ENCODE measurements around the gene SLC43A2. TPM values are rescaled to one million over a fixed set of nuclear protein-coding genes. Genes with fewer than 3 reads are reported as not detected.

SLC43A2 gene
- total RNA-seq, 2 donors from 2014 or later, result 5.1 to 7.4 TPM

DNA sequence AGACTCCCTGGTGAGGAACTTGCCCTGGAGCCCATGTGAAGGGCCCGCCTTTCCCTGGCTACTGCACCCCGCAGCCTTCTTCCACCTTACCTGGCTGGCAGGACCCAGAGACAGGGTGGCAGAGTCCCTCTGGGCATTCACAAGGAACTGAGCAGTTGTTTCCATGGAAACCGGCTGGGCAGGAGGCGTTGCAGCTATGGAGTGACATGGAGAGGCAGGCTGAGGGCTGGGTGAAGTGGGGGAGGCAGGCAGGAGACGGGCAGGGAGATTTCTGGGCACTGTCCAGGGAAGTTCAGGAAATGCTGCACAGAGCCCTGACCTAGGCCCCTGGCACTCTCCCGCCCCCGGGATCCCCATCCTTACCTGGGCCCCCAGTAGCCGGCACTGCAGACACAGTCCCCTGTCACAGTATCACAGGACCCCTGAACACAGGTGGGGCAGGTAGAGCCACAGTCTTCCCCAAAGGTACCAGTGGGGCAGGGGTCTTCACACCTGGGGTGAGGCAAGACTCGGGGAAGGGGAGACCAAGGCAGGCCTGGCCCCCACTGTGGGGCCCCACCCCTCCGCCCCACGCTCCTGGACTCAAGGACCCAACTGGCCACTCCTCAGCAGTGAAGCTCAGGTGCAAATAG lies 11.0 kb upstream of the SLC43A2 start:
- no peaks in the 10 kb centered on the region for H3K9me3 ChIP-seq (ENCODE audit: control insufficient read depth, low read length, poor library complexity, severe bottlenecking)
- peaks cover 9% of the 10 kb centered on the region for H3K4me1 Mint-ChIP-seq
- H3K36me3 Mint-ChIP-seq (ENCODE audit: low read depth), result no peaks in the 10 kb centered on the region
- no peak for DNase-seq
- H3K27ac Mint-ChIP-seq, result no peak overlapping the region
- no peak overlapping the region for H3K4me3 Mint-ChIP-seq
- no peak for ATAC-seq
- H3K27me3 Mint-ChIP-seq, result no peaks in the 10 kb centered on the region

DNA sequence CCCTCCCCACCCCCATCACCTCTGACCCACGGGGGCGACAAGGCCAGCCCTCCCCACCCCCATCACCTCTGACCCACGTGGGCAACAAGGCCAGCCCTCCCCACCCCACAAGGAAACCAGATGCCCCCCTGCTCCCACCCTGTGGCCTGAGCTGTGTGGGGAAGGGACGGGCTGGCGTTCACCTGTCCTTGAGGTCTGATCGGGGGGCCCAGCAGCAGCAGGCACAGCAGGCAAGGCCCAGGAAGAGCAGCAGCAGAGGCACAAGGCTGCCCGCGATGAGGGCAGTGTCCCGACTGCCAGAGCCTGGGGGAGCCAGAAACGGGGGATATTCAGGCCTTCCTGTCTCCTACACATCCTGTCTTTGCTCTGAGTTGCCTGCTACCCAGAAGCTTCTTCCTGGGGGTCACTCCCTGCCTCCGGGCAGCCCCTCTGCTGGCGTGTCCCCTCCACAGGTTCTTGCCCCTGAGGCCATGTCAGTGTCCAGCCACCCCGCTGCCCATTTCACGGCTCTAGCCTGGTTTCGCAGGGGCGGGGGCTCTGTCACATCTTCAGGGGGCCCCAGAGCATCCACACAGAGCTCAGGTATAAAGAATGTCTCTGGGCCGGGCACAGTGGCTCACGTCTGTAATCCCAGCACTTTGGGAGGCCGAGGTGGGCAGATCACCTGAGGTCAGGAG lies 10.1 kb upstream of the SLC43A2 start:
- H3K27me3 Mint-ChIP-seq, result no peaks in the 10 kb centered on the region
- DNase-seq, result no peak

DNA sequence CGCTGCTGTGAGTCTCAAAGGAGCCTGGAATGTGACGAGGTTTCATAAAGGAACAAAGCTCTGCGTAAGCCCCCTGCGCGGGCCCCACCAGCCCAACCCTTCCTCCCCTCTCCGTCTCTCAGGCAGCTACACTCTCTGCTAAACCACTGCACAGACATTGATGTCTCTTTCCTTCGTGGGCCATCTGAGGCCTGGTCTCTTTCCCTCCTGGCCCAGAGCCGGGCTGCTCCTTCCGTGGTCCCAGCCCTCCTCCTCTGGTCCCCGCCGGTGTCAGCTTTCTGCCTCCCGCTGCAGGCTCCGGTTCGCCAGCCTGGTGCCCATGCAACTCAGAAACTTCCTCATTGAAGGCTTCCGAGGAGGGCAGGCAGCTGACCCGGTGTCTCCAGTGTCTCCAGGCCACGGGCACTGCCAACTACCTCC lies 9.5 kb upstream of the SLC43A2 start:
- Mint-ChIP-seq H3K4me1 (peaks cover 5% of the 10 kb centered on the region), H3K36me3 (ENCODE audit: low read depth) (no peaks in the 10 kb centered on the region), H3K4me3 (no peak overlapping the region), H3K27me3 (no peaks in the 10 kb centered on the region), H3K27ac (no peak overlapping the region)
- ATAC-seq, result no peak
- DNase-seq, result no peak
- H3K9me3 ChIP-seq (ENCODE audit: control insufficient read depth, low read length, poor library complexity, severe bottlenecking), result no peaks in the 10 kb centered on the region

More for the DNA sequence above, 10.1 kb upstream of the SLC43A2 start:
- no peaks in the 10 kb centered on the region for H3K9me3 ChIP-seq (ENCODE audit: control insufficient read depth, low read length, poor library complexity, severe bottlenecking)
- H3K36me3 Mint-ChIP-seq (ENCODE audit: low read depth), result no peaks in the 10 kb centered on the region
- no peak overlapping the region for H3K4me3 Mint-ChIP-seq
- no peak for ATAC-seq
- H3K4me1 Mint-ChIP-seq, result peaks cover 5% of the 10 kb centered on the region
- no peak overlapping the region for H3K27ac Mint-ChIP-seq

DNA sequence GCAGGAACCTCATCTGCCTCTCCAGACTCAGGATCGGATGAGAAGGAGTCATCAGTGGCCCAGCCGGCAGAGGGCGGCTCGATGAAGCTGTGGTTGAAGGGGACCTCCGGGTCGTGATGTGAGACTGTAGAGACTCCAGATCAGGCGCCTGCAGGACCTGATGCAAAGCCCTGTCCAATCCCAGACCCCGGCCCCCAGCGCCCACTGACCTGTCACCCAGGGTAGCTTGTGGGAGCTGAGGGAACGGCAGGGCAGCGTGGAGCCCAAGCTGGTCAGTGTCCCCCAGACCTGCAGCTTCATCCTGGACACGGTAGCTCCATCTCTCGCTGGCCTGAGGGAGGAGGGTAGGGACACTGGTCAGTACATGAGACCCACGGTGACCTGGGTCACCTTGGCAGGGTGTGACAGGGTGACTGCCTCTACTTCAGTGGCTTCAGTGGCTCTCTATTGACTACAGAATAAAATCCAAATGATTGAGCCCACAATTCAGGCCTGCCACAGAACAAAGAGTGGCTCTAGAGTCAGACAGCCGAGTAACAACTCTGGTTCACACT lies 8.2 kb upstream of the SLC43A2 start:
- no peak overlapping the region for H3K27ac Mint-ChIP-seq
- no peaks in the 10 kb centered on the region for H3K27me3 Mint-ChIP-seq
- H3K4me3 Mint-ChIP-seq, result no peak overlapping the region
- DNase-seq, result no peak
- no peaks in the 10 kb centered on the region for H3K9me3 ChIP-seq (ENCODE audit: control insufficient read depth, low read length, poor library complexity, severe bottlenecking)
- H3K36me3 Mint-ChIP-seq (ENCODE audit: low read depth), result no peaks in the 10 kb centered on the region
- peaks cover 5% of the 10 kb centered on the region for H3K4me1 Mint-ChIP-seq
- no peak for ATAC-seq

DNA sequence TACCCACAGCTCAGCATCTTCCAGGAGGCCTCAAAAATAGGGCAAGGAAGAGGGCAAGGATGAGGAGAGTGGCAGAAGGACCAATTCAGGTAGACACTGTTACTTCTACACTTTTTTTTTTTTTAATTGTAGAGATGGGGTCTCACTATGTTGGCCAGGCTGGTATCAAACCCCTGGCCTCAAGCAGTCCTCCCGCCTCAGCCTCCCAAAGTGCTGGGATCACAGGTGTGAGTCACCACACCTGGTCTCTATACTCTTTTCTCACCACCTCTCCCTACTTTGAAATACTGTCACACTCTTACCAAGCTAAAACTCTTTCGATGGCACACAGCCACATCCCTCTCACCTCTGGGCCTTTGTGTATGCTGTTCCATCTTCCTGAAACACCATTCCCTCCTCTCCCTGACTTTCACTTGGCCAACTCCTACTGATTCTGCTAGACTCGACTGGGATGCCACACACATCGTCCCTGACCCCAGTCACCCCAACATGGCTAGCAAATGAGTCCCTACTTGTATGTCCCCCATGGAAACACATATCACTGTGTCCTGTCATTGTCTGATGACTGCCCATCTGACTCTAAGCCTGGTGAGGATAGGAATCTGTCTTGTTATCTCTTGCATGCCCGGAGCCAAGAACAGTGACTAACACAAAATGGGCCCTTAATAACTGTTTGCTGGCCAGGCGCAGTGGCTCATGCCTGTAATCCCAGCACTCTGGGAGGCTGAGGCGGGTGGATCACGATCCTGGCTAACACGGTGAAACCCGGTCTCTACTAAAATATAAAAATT lies 7.2 kb upstream of the SLC43A2 start:
- H3K27me3 Mint-ChIP-seq, result no peaks in the 10 kb centered on the region
- no peaks in the 10 kb centered on the region for H3K9me3 ChIP-seq (ENCODE audit: control insufficient read depth, low read length, poor library complexity, severe bottlenecking)
- DNase-seq (no peak), ATAC-seq (no peak)
- H3K4me1 Mint-ChIP-seq, result peaks cover 6% of the 10 kb centered on the region
- no peak overlapping the region for H3K4me3 Mint-ChIP-seq
- no peaks in the 10 kb centered on the region for H3K36me3 Mint-ChIP-seq (ENCODE audit: low read depth)
- no peak overlapping the region for H3K27ac Mint-ChIP-seq

DNA sequence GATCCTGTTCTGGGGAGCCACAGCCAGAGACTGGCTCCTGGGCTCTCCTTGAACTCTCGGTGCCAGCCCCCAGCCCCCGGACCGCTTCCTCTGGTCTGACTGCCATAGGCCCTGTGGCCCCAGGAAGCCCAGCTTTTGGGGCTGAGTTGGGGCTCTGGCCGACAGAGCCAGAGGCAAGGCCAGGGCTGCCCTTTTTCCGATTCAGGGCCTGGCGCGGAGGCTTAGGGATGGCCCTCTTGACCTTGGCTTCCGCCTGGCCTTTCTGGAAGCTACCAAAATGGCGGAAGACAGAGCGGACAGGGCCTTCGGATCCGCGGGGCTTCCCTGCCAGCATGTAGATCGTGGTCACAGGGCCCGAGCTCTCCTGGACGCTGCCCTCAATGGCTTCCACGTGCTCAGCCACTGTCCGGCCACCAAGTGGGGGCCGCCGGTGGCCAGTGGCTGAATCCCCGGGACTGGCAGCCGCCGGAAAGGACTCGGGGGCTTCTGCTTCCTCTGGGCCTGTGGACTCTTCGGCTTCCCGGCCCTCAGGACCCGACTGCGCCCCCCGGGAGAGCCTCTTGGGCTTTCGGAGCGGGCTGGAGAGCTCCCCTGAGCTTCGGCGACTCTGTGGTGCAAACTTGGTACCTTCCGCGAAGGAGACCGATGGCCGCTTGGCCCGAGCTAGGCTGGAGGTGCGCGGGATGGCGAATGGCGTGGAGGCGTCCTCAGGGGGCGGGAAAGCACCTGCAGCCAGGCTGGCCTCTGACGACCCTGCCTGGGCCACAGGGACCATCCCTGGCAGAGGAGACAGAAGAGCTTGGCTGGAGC lies 6.4 kb upstream of the SLC43A2 start:
- ATAC-seq (no peak), DNase-seq (no peak)
- H3K36me3 Mint-ChIP-seq (ENCODE audit: low read depth), result peaks cover 2% of the 10 kb centered on the region
- H3K4me3 Mint-ChIP-seq, result no peak overlapping the region
- no peaks in the 10 kb centered on the region for H3K27me3 Mint-ChIP-seq
- no peaks in the 10 kb centered on the region for H3K9me3 ChIP-seq (ENCODE audit: control insufficient read depth, low read length, poor library complexity, severe bottlenecking)
- no peak overlapping the region for H3K27ac Mint-ChIP-seq
- H3K4me1 Mint-ChIP-seq, result peaks cover 10% of the 10 kb centered on the region

DNA sequence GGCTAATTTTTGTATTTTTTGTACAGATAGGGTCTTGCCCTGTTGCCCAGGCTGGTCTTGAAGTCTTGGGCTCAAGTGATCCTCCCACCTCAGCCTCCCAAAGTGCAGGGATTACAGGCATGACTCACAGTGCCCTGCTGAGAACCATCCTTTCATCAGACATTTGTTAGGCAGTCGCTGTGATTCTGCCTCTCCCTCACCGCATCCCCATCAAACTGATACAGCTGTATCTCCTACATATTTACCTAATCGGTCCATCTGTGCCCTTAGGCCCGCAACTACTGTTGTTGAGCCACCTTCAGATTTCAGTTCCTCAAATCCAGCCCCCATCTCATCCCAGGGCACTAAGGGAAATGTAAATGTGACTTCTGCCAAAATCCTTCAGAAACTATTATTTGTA lies 2.0 kb upstream of the SLC43A2 start:
- Mint-ChIP-seq H3K27me3 (peaks cover 13% of the 10 kb centered on the region), H3K36me3 (ENCODE audit: low read depth) (peaks cover 2% of the 10 kb centered on the region), H3K4me1 (peaks cover 20% of the 10 kb centered on the region), H3K27ac (peak overlapping the region; percentile 89), H3K4me3 (peak overlapping the region; percentile 98)
- no peak for ATAC-seq
- H3K9me3 ChIP-seq (ENCODE audit: control insufficient read depth, low read length, poor library complexity, severe bottlenecking), result no peaks in the 10 kb centered on the region
- no peak for DNase-seq

DNA sequence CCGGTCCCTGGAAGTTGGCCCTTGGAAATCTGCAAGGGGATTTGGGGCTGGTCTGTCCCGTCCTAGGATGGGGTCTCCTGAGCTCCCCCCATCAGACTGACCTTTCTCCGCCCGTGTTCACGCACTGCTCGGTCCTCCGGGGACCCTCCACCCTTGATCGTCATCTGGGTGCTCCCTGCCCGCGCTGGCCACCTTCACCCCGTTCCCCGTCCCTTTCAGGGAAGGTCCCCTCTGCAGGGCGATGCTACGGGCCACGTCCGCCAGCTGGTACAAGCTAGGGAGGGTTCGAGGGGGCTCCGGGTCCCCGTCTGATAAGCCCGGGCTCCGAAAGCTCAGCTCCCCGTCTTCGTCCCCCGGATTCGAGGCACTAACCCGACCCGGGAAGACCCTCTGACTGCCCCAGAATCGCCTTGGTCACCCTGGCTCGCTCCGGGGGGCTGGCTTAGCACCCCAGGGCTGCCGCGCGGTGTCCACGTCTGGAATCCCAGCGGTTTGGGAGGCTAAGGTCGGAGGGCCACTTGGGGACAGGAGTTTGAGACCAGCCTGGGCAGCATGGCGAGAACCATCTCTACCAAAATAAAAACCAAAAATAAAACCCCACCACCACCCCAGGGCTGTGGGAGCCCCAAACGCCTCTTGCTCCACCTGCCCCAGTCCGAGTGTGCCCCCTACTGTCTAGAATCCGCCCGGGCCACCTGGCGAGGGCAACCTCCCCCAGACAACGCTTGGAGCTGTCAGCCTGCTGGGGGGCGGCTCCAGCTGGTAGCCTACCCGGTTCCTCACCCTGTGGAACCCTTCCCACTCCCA lies 1.1 kb upstream of the SLC43A2 start:
- peaks cover 20% of the 10 kb centered on the region for H3K4me1 Mint-ChIP-seq
- H3K9me3 ChIP-seq (ENCODE audit: control insufficient read depth, low read length, poor library complexity, severe bottlenecking), result no peaks in the 10 kb centered on the region
- peak; percentile 43 to 66 (median 51) for DNase-seq
- peak overlapping the region; percentile 98 for H3K4me3 Mint-ChIP-seq
- ATAC-seq, result peak; percentile 30
- peaks cover 2% of the 10 kb centered on the region for H3K36me3 Mint-ChIP-seq (ENCODE audit: low read depth)
- H3K27me3 Mint-ChIP-seq, result peaks cover 17% of the 10 kb centered on the region
- peak overlapping the region; percentile 89 for H3K27ac Mint-ChIP-seq

DNA sequence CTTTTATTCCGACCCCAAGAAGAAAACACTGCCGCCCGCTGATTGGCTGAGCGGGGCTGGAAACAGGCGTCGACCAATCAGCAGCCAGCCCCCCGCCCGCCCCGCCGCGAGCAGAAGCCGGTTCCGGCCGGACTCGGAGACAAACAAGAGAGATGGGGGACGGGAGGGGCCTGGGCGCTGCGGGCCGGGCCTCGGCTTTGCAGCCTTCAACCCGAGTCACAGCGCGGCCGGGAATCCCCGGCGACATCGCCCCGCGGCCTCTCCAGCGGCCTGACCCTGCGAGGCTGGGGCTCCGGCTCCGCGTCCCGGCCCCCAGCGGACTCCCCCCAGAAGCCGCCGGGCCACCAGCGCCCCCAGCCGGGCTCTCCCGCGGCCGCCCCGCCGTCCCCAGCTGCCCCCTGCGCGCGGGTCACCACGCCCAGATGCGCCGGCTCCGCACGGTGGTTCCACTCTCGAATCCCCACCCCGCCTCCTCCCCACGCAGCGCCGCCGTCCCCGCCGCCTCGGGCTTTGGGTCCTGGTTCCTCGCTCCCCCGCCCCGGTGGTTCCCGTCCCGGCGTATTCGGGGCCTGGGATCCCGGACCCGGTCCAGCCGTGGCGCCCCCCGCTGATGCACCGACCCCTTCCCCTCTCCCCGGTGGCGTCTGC lies 346 bp upstream of the SLC43A2 start:
- H3K27ac Mint-ChIP-seq, result peak overlapping the region; percentile 89
- DNase-seq (peak; percentile 70 to 80 (median 77)), ATAC-seq (peak; percentile 80)
- H3K27me3 Mint-ChIP-seq, result peaks cover 17% of the 10 kb centered on the region
- peaks cover 20% of the 10 kb centered on the region for H3K4me1 Mint-ChIP-seq
- H3K36me3 Mint-ChIP-seq (ENCODE audit: low read depth), result peaks cover 2% of the 10 kb centered on the region
- H3K9me3 ChIP-seq (ENCODE audit: control insufficient read depth, low read length, poor library complexity, severe bottlenecking), result no peaks in the 10 kb centered on the region
- H3K4me3 Mint-ChIP-seq, result peak overlapping the region; percentile 98

DNA sequence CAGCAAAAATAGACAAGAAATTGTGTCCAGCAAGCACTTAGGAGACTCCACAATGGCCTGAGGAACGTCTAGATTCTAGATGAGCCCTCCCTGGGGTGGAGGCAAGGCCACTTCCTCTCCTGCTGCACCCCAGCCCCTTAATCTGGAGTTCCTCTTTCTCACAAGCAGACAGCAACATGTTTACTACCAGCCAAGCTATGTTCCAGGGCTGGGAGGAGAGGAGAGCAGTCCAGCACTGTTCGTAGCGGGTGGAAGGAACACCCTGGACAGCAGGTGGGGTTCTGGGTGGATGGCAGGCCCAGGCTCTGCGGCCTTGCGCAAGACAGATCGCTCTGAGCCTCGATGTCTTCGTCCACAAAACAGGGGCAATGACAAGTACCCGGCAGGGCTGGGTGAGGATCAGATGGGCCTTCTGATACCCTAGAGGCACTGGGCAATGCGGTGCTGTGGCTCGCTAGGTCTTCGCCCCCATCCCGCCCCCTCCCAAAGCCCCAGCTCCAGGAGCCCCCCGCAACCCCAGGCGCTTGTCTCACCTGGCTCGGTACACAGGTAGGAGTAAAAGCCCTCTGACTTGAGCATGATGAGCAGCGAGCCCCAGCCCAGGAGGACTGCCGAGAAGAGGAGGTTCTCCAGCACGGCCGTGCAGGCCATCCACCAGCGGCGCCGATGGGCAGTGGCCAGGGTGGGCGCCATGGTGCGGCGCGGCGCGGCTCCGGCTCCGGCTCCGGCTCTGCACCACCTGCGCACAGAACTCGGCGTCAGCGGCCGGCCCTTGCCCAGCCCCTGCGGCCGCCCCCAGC lies 1.3 kb downstream of the SLC43A2 start:
- Mint-ChIP-seq H3K36me3 (ENCODE audit: low read depth) (peaks cover 2% of the 10 kb centered on the region), H3K4me3 (peak overlapping the region; percentile 81), H3K27me3 (peaks cover 17% of the 10 kb centered on the region), H3K27ac (no peak overlapping the region), H3K4me1 (peaks cover 20% of the 10 kb centered on the region)
- no peak for ATAC-seq
- H3K9me3 ChIP-seq (ENCODE audit: control insufficient read depth, low read length, poor library complexity, severe bottlenecking), result no peaks in the 10 kb centered on the region
- DNase-seq, result no peak

DNA sequence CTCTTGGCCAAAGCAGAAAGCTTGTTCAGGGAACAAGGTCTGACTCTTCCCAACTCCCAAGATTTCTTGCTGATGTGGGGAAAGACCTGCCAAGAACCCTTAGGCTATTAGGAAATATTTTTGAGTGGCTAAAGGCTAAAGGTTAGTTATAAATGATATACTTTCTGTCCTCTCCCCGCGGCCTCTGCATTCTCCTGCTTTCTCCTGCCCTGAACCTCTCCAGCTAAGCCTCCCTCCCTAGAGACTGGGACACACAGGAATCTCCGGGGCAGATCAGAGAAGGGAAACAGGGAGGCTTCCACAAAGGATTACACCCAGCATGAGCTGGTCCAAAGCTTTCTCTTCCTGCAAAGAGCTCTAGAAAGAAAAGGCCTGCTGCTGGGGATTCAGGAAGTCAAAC lies 2.3 kb downstream of the SLC43A2 start:
- H3K27ac Mint-ChIP-seq, result no peak overlapping the region

More for the DNA sequence above, 2.3 kb downstream of the SLC43A2 start:
- no peak for ATAC-seq
- peaks cover 17% of the 10 kb centered on the region for H3K4me1 Mint-ChIP-seq
- H3K36me3 Mint-ChIP-seq (ENCODE audit: low read depth), result peaks cover 2% of the 10 kb centered on the region
- peaks cover 17% of the 10 kb centered on the region for H3K27me3 Mint-ChIP-seq
- DNase-seq, result no peak
- peak overlapping the region; percentile 81 for H3K4me3 Mint-ChIP-seq
- H3K9me3 ChIP-seq (ENCODE audit: control insufficient read depth, low read length, poor library complexity, severe bottlenecking), result no peaks in the 10 kb centered on the region

Data from T-helper 17 cell (primary cell).